GM21367 (cell line): ENCODE results near the gene CTDSPL.

Source experiments
- ATAC-seq: cut with Tn5 transposase; IDR thresholded peaks from one replicate; pipeline ENCODE4 v1.9.1; 2021; ENCODE audit not compliant: unreplicated experiment

The CTDSPL gene

GRCh38 chr3:37890522-37890921 is 28.8 kb downstream of the CTDSPL start:
- no peak for ATAC-seq

- no peak for ATAC-seq
These were observed 29.5 kb downstream of the CTDSPL start for GRCh38 chr3:37891227-37891626.

GRCh38 chr3:37892927-37893600 is 31.4 kb downstream of the CTDSPL start:
- ATAC-seq, result no peak

- no peak for ATAC-seq
These were observed 35.1 kb downstream of the CTDSPL start for GRCh38 chr3:37896827-37897226.

- ATAC-seq, result no peak
These were observed 36.1 kb downstream of the CTDSPL start for GRCh38 chr3:37897763-37898162.

GRCh38 chr3:37898424-37898823 is 36.7 kb downstream of the CTDSPL start:
- ATAC-seq, result no peak

- ATAC-seq, result no peak
These were observed 37.5 kb downstream of the CTDSPL start for GRCh38 chr3:37899101-37899707.

GRCh38 chr3:37899711-37900306 is 38.1 kb downstream of the CTDSPL start:
- ATAC-seq, result no peak

GRCh38 chr3:37901721-37902120 is 40.0 kb downstream of the CTDSPL start:
- no peak for ATAC-seq

- no peak for ATAC-seq
These were observed 41.0 kb downstream of the CTDSPL start for GRCh38 chr3:37902674-37903073.

- ATAC-seq, result no peak
These were observed 41.6 kb downstream of the CTDSPL start for GRCh38 chr3:37903320-37903719.

GRCh38 chr3:37903734-37904133 is 42.1 kb downstream of the CTDSPL start:
- ATAC-seq, result no peak

- ATAC-seq, result no peak
These were observed 42.9 kb downstream of the CTDSPL start for GRCh38 chr3:37904601-37905000.

- no peak for ATAC-seq
These were observed 43.7 kb downstream of the CTDSPL start for GRCh38 chr3:37905346-37905745.

GRCh38 chr3:37905987-37906674 is 44.5 kb downstream of the CTDSPL start:
- no peak for ATAC-seq

- no peak for ATAC-seq
These were observed 45.1 kb downstream of the CTDSPL start for GRCh38 chr3:37906734-37907282.

GRCh38 chr3:37907371-37907770 is 45.7 kb downstream of the CTDSPL start:
- no peak for ATAC-seq

GRCh38 chr3:37907906-37908305 is 46.2 kb downstream of the CTDSPL start:
- ATAC-seq, result peak; percentile 94

GRCh38 chr3:37909067-37909911 is 47.6 kb downstream of the CTDSPL start:
- ATAC-seq, result no peak

- ATAC-seq, result no peak
These were observed 49.2 kb downstream of the CTDSPL start for GRCh38 chr3:37910671-37911400.
